GM19351 (cell line): ENCODE results near the gene OR9Q1.
"Not testable (repeated sequence)": the region's sequence is repeated elsewhere in the genome, so short reads cannot be mapped to it uniquely, and the experiment has no call there.

Source experiments
- ATAC-seq: cut with Tn5 transposase; IDR thresholded peaks from one replicate; pipeline ENCODE4 v1.9.1; 2021; ENCODE audit warnings: mild to moderate bottlenecking, moderate library complexity; ENCODE audit not compliant: unreplicated experiment

The OR9Q1 gene

GRCh38 chr11:58133309-58134076 is 109.8 kb downstream of the OR9Q1 start:
- no peak for ATAC-seq

GRCh38 chr11:58134151-58134550 is 110.5 kb downstream of the OR9Q1 start:
- no peak for ATAC-seq

GRCh38 chr11:58135171-58135570 is 111.5 kb downstream of the OR9Q1 start:
- no peak for ATAC-seq

- ATAC-seq, result no peak
Observed at GRCh38 chr11:58142761-58143160, 119.1 kb downstream of the OR9Q1 start.

GRCh38 chr11:58152781-58153180 is 129.1 kb downstream of the OR9Q1 start:
- ATAC-seq, result no peak

GRCh38 chr11:58164389-58164788 is 140.7 kb downstream of the OR9Q1 start:
- ATAC-seq, result no peak

GRCh38 chr11:58164990-58165389 is 141.3 kb downstream of the OR9Q1 start:
- no peak for ATAC-seq

GRCh38 chr11:58165504-58166106 is 141.9 kb downstream of the OR9Q1 start:
- no peak for ATAC-seq

- no peak for ATAC-seq
Observed at GRCh38 chr11:58177409-58178054, 153.9 kb downstream of the OR9Q1 start.

- ATAC-seq, result no peak
Observed at GRCh38 chr11:58178444-58178843, 154.8 kb downstream of the OR9Q1 start.

GRCh38 chr11:58179648-58180047 is 156.0 kb downstream of the OR9Q1 start:
- ATAC-seq, result no peak

GRCh38 chr11:58186938-58187337 is 163.3 kb downstream of the OR9Q1 start:
- ATAC-seq, result no peak

- ATAC-seq, result no peak
Observed at GRCh38 chr11:58188770-58189169, 165.1 kb downstream of the OR9Q1 start, which contains the start of gene OR9Q2. TSS of gene OR9Q2 (plus strand) at chr11:58189070. CDS start at chr11:58190491, 1,421 bp downstream.

- no peak for ATAC-seq
Observed at GRCh38 chr11:58192229-58192628, 168.5 kb downstream of the OR9Q1 start.

GRCh38 chr11:58193391-58193790 is 169.7 kb downstream of the OR9Q1 start:
- no peak for ATAC-seq

GRCh38 chr11:58195939-58196338 is 172.3 kb downstream of the OR9Q1 start:
- no peak for ATAC-seq

- ATAC-seq, result no peak
Observed at GRCh38 chr11:58199271-58199670, 175.6 kb downstream of the OR9Q1 start.

- no peak for ATAC-seq
Observed at GRCh38 chr11:58204042-58204441, 180.4 kb downstream of the OR9Q1 start, which contains the start of gene OR1S2. TSS of gene OR1S2 (minus strand) at chr11:58204142. CDS start at chr11:58204142, 0 bp downstream.

- ATAC-seq, result not testable (repeated sequence)
Observed at GRCh38 chr11:58212420-58212819, 188.7 kb downstream of the OR9Q1 start, which contains the start of gene OR1S1. TSS of gene OR1S1 (plus strand) at chr11:58212720.

GRCh38 chr11:58216476-58216875 is 192.8 kb downstream of the OR9Q1 start:
- no peak for ATAC-seq

- ATAC-seq, result no peak
Observed at GRCh38 chr11:58222721-58223120, 199.0 kb downstream of the OR9Q1 start.
